HepG2 (cell line): ENCODE results near the gene BCKDHA. TPM values are rescaled to one million over a fixed set of nuclear protein-coding genes. Genes with fewer than 3 reads are reported as not detected.
A peak's percentile ranks its signal among the peaks of the same experiment; 100 is the strongest.

ENCODE experiments used
- ARID5B ChIP-seq: IDR thresholded peaks from 2 replicates; pipeline ENCODE4 v1.4.0; 2020; ENCODE audit warnings: mild to moderate bottlenecking, missing genetic modification reagents
- FOXA1 ChIP-seq, 2 experiments: fragments of 450-650 bp in 1 of 2; sonication (generic) in 1 of 2; formaldehyde crosslinking in 1 of 2; IDR thresholded peaks; 2 replicates each; pipeline versions ENCODE4 v1.4.0 to v1.6.1; 2016 to 2020; ENCODE audit warnings: missing genetic modification reagents in 1 of 2
- IRF1 ChIP-seq: sonication (generic); formaldehyde crosslinking; IDR thresholded peaks from 2 replicates; pipeline ENCODE4 v1.4.0; 2020; ENCODE audit warnings: low read depth, mild to moderate bottlenecking, missing genetic modification reagents
- SCMH1 ChIP-seq: sonication (generic); formaldehyde crosslinking; IDR thresholded peaks from 2 replicates; pipeline ENCODE4 v1.9.0; 2021; ENCODE audit warnings: missing genetic modification reagents, mild to moderate bottlenecking, borderline replicate concordance
- STAG1 ChIP-seq: sonication (generic); formaldehyde crosslinking; IDR thresholded peaks from 2 replicates; pipeline ENCODE4 v1.4.0; 2020; ENCODE audit warnings: missing genetic modification reagents
- STAT6 ChIP-seq: sonication (generic); formaldehyde crosslinking; IDR thresholded peaks from 2 replicates; pipeline ENCODE4 v1.4.0; 2020; ENCODE audit warnings: missing genetic modification reagents, mild to moderate bottlenecking, borderline replicate concordance
- TRAFD1 ChIP-seq: sonication (generic); formaldehyde crosslinking; IDR thresholded peaks from 2 replicates; pipeline ENCODE4 v1.5.1; 2020; ENCODE audit warnings: missing genetic modification reagents, mild to moderate bottlenecking, borderline replicate concordance
- ZFP36L1 ChIP-seq: sonication (generic); formaldehyde crosslinking; IDR thresholded peaks from 2 replicates; pipeline ENCODE4 v1.8.0; 2022; ENCODE audit warnings: mild to moderate bottlenecking, missing genetic modification reagents, moderate library complexity
- ZKSCAN5 ChIP-seq: sonication (generic); formaldehyde crosslinking; IDR thresholded peaks from 2 replicates; pipeline ENCODE4 v1.5.1; 2020; ENCODE audit warnings: mild to moderate bottlenecking, missing genetic modification reagents
- ZNF12 ChIP-seq: sonication (generic); formaldehyde crosslinking; IDR thresholded peaks from 2 replicates; pipeline ENCODE4 v1.5.0; 2020; ENCODE audit warnings: missing genetic modification reagents
- ZNF205 ChIP-seq: IDR thresholded peaks from 2 replicates; pipeline ENCODE4 v1.6.1; 2018; ENCODE audit warnings: missing biosample characterization, missing genetic modification reagents
- ZNF33A ChIP-seq: sonication (generic); formaldehyde crosslinking; IDR thresholded peaks from 2 replicates; pipeline ENCODE4 v1.5.1; 2020; ENCODE audit warnings: missing genetic modification reagents, mild to moderate bottlenecking, moderate library complexity, borderline replicate concordance
- ZNF460 ChIP-seq: sonication (generic); formaldehyde crosslinking; IDR thresholded peaks from 2 replicates; pipeline ENCODE4 v1.5.1; 2020; ENCODE audit warnings: missing genetic modification reagents, mild to moderate bottlenecking, borderline replicate concordance
- ZNF780A ChIP-seq: sonication (generic); formaldehyde crosslinking; IDR thresholded peaks from 2 replicates; pipeline ENCODE4 v1.8.0; 2022; ENCODE audit warnings: mild to moderate bottlenecking, missing genetic modification reagents, moderate library complexity
- polyA plus RNA-seq, 8 experiments: library from polyadenylated mRNA; depleted of rRNA in 3 of 8; stranded (reverse) in 7 of 8; unstranded in 1 of 8; fragments of >200 nt; fragmentation: Illumina TruSeq in 4 of 8; extraction: Trizol in 4 of 8; gene quantifications; 2 replicates each; pipeline versions ENCODE4 v1.2.1 to v1.2.3, GENCODE V29; 2011 to 2016; ENCODE audit warnings: low read depth in 4 of 8, missing spikeins in 1 of 8, mixed read lengths in 1 of 8; ENCODE audit not compliant: insufficient read depth in 1 of 8
- total RNA-seq, 5 experiments: library from RNA; depleted of rRNA; stranded (reverse); fragments of >200 nt; fragmentation: Illumina TruSeq; extraction: Trizol; gene quantifications; 2 replicates each; pipeline ENCODE4 v1.2.3, GENCODE V29; 2016; ENCODE audit warnings: low read depth in 1 of 5
- TF ChIP-seq, protein P1 (sequence below): IDR thresholded peaks from 2 replicates; pipeline ENCODE4 v1.6.1; 2016; ENCODE audit warnings: control low read depth
- TF ChIP-seq, protein P2 (sequence below): sonication (generic); formaldehyde crosslinking; IDR thresholded peaks from 2 replicates; pipeline ENCODE4 v1.4.0; 2020; ENCODE audit warnings: missing genetic modification reagents

The BCKDHA gene
- total and polyA plus RNA-seq, 2 of the 13 experiments (the other 11 are each of a cell fraction or from before 2014, with no cell fraction given): 11.8 to 31.5 TPM

- TF ChIP-seq, protein P1, sequence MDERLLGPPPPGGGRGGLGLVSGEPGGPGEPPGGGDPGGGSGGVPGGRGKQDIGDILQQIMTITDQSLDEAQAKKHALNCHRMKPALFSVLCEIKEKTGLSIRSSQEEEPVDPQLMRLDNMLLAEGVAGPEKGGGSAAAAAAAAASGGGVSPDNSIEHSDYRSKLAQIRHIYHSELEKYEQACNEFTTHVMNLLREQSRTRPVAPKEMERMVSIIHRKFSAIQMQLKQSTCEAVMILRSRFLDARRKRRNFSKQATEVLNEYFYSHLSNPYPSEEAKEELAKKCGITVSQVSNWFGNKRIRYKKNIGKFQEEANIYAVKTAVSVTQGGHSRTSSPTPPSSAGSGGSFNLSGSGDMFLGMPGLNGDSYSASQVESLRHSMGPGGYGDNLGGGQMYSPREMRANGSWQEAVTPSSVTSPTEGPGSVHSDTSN (CRISPR knock-in tag): no peak
- TF ChIP-seq IRF1 (CRISPR knock-in tag): no peak
- TF ChIP-seq TRAFD1 (CRISPR knock-in tag): no peak
- no peak for TF ChIP-seq ZNF460
- no peak for TF ChIP-seq ZKSCAN5 (CRISPR knock-in tag)
- no peak; the same call in 1 of the 2 replicates for TF ChIP-seq ZNF780A (CRISPR knock-in tag)
- TF ChIP-seq STAT6 (CRISPR knock-in tag): no peak
- TF ChIP-seq ZNF205: no peak
- TF ChIP-seq ZFP36L1: no peak
- no peak for TF ChIP-seq FOXA1 (IDR thresholded peaks at IDR 0.05)
- 0 out of 2 replicates have a peak, but pooled peaks have one; percentile 8 for TF ChIP-seq FOXA1 (CRISPR knock-in tag; IDR thresholded peaks at IDR 0.05)
- TF ChIP-seq STAG1: no peak
- TF ChIP-seq SCMH1: no peak
- no peak; the same call in 1 of the 2 replicates for TF ChIP-seq ARID5B
- no peak for TF ChIP-seq ZNF12 (CRISPR knock-in tag)
- TF ChIP-seq, protein P2, sequence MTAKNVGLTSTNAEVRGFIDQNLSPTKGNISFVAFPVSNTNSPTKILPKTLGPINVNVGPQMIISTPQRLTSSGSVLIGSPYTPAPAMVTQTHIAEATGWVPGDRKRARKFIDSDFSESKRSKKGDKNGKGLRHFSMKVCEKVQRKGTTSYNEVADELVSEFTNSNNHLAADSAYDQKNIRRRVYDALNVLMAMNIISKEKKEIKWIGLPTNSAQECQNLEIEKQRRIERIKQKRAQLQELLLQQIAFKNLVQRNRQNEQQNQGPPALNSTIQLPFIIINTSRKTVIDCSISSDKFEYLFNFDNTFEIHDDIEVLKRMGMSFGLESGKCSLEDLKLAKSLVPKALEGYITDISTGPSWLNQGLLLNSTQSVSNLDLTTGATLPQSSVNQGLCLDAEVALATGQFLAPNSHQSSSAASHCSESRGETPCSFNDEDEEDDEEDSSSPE (CRISPR knock-in tag): no peak
- no peak for TF ChIP-seq ZNF33A (CRISPR knock-in tag)
Observed at GRCh38 chr19:41352609-41353465, 44.8 kb upstream of the BCKDHA start (continued).
